ENCODE measurements around the gene CCDC12. TPM values are rescaled to one million over a fixed set of nuclear protein-coding genes. Genes with fewer than 3 reads are reported as not detected.

The CCDC12 gene
- total RNA-seq, 2 donors from 2014 or later: 46.7 to 47.8 TPM

- H3K4me1 Mint-ChIP-seq: peaks cover 24% of the 10 kb centered on the region
- H3K36me3 Mint-ChIP-seq (ENCODE audit: low read depth): peaks cover 25% of the 10 kb centered on the region
- H3K4me1 ChIP-seq (ENCODE audit: control insufficient read depth, insufficient read depth, low read length): peaks cover 11% of the 10 kb centered on the region
- DNase-seq: no peak
- peaks cover 49% of the 10 kb centered on the region for H3K36me3 ChIP-seq (ENCODE audit: control insufficient read depth, insufficient read depth, low read length)
- no peaks in the 10 kb centered on the region for H3K9me3 Mint-ChIP-seq
- 94 to 97% methylated on average over 5 to 8 of the region's 8 CpGs for WGBS, 2 experiments (ENCODE audit: insufficient coverage in 1 of 2, insufficient read length in 1 of 2)
- no peak overlapping the region for H3K27ac ChIP-seq (ENCODE audit: low read depth, low read length)
- H3K27me3 Mint-ChIP-seq (ENCODE audit: insufficient read depth): no peaks in the 10 kb centered on the region
- no peak overlapping the region for H3K4me3 ChIP-seq (ENCODE audit: low read length)
- no peaks in the 10 kb centered on the region for H3K27me3 ChIP-seq (ENCODE audit: control insufficient read depth, insufficient read depth, low read length, poor library complexity, severe bottlenecking)
- TF ChIP-seq CTCF (conservative IDR thresholded peaks at IDR 0.05): no peak
- H3K27ac Mint-ChIP-seq: peak overlapping the region; percentile 95
- H3K9me3 ChIP-seq (ENCODE audit: control insufficient read depth, low read length): no peaks in the 10 kb centered on the region
- no peak overlapping the region for H3K9ac ChIP-seq (ENCODE audit: extremely low read depth, low read length, poor library complexity, severe bottlenecking)
- H3K4me3 Mint-ChIP-seq: no peak overlapping the region
Observed at GRCh38 chr3:46934498-46935167, 41.9 kb downstream of the CCDC12 start.

- Mint-ChIP-seq H3K27me3 (ENCODE audit: insufficient read depth) (no peaks in the 10 kb centered on the region), H3K4me1 (peaks cover 20% of the 10 kb centered on the region), H3K4me3 (no peak overlapping the region), H3K9me3 (no peaks in the 10 kb centered on the region), H3K27ac (no peak overlapping the region), H3K36me3 (ENCODE audit: low read depth) (peaks cover 24% of the 10 kb centered on the region)
- Histone ChIP-seq H3K9ac (ENCODE audit: extremely low read depth, low read length, poor library complexity, severe bottlenecking) (no peak overlapping the region), H3K27ac (ENCODE audit: low read depth, low read length) (no peak overlapping the region), H3K4me1 (ENCODE audit: control insufficient read depth, insufficient read depth, low read length) (peaks cover 11% of the 10 kb centered on the region), H3K27me3 (ENCODE audit: control insufficient read depth, insufficient read depth, low read length, poor library complexity, severe bottlenecking) (no peaks in the 10 kb centered on the region), H3K9me3 (ENCODE audit: control insufficient read depth, low read length) (no peaks in the 10 kb centered on the region), H3K36me3 (ENCODE audit: control insufficient read depth, insufficient read depth, low read length) (peaks cover 49% of the 10 kb centered on the region), H3K4me3 (ENCODE audit: low read length) (no peak overlapping the region)
- WGBS, 2 experiments (ENCODE audit: insufficient coverage in 1 of 2, insufficient read length in 1 of 2): 86 to 91% methylated on average over 1 to 2 of the region's 2 CpGs
- TF ChIP-seq CTCF (conservative IDR thresholded peaks at IDR 0.05): no peak
- DNase-seq: no peak
Observed at GRCh38 chr3:46934072-46934471, 42.5 kb downstream of the CCDC12 start.

- Histone ChIP-seq H3K27ac (ENCODE audit: low read depth, low read length) (no peak overlapping the region), H3K27me3 (ENCODE audit: control insufficient read depth, insufficient read depth, low read length, poor library complexity, severe bottlenecking) (no peaks in the 10 kb centered on the region), H3K4me3 (ENCODE audit: low read length) (no peak overlapping the region), H3K9ac (ENCODE audit: extremely low read depth, low read length, poor library complexity, severe bottlenecking) (no peak overlapping the region), H3K9me3 (ENCODE audit: control insufficient read depth, low read length) (no peaks in the 10 kb centered on the region), H3K36me3 (ENCODE audit: control insufficient read depth, insufficient read depth, low read length) (peaks cover 48% of the 10 kb centered on the region), H3K4me1 (ENCODE audit: control insufficient read depth, insufficient read depth, low read length) (peaks cover 11% of the 10 kb centered on the region)
- Mint-ChIP-seq H3K36me3 (ENCODE audit: low read depth) (peaks cover 25% of the 10 kb centered on the region), H3K4me3 (no peak overlapping the region), H3K27ac (peak overlapping the region; percentile 49), H3K9me3 (no peaks in the 10 kb centered on the region), H3K4me1 (peaks cover 20% of the 10 kb centered on the region), H3K27me3 (ENCODE audit: insufficient read depth) (no peaks in the 10 kb centered on the region)
- DNase-seq: no peak
- WGBS, 2 experiments (ENCODE audit: insufficient coverage in 1 of 2, insufficient read length in 1 of 2): 79 to 94% methylated on average over 3 to 6 of the region's 6 CpGs
- TF ChIP-seq CTCF (conservative IDR thresholded peaks at IDR 0.05): no peak
Observed at GRCh38 chr3:46933261-46933660, 43.3 kb downstream of the CCDC12 start.
